Activated CD4-positive, CD25-positive, alpha-beta regulatory T cell (primary cell): Measurements from ENCODE around the gene BUB3.

Source experiments
- DNase-seq, 4 experiments: peaks; one replicate each; lab custom pipeline; 2025; lab: John Stamatoyannopoulos, UW

The BUB3 gene

GRCh38 chr10:123154092-123154710, at the start of gene BUB3:
Gene BUB3 (plus strand): TSS chr10:123154402. CDS start chr10:123154918, 516 bp downstream.
- DNase-seq = peak; percentile 86 to 90 (median 87)

- no peak for DNase-seq
Measured at GRCh38 chr10:123109466-123109865, 44.7 kb upstream of the BUB3 start.

GRCh38 chr10:123117644-123118417, 36.4 kb upstream of the BUB3 start:
- DNase-seq = no peak

GRCh38 chr10:123119081-123119480, 35.1 kb upstream of the BUB3 start:
- no peak for DNase-seq

- DNase-seq = no peak
Measured at GRCh38 chr10:123126246-123126645, 28.0 kb upstream of the BUB3 start.

GRCh38 chr10:123129618-123130271, 24.5 kb upstream of the BUB3 start:
- DNase-seq = no peak

GRCh38 chr10:123132576-123133477, 21.4 kb upstream of the BUB3 start:
- DNase-seq = peak; percentile 63 to 89 (median 76)

GRCh38 chr10:123133541-123134342, 20.5 kb upstream of the BUB3 start:
- DNase-seq = no peak

- no peak for DNase-seq
Measured at GRCh38 chr10:123134343-123134914, 19.8 kb upstream of the BUB3 start.

GRCh38 chr10:123134915-123135414, 19.2 kb upstream of the BUB3 start:
- DNase-seq = no peak

- no peak for DNase-seq
Measured at GRCh38 chr10:123135415-123136141, 18.6 kb upstream of the BUB3 start, which contains the start of gene HMX3. Gene HMX3 (plus strand): TSS chr10:123135970. CDS start chr10:123136051, 81 bp downstream.

GRCh38 chr10:123136221-123136805, 17.9 kb upstream of the BUB3 start:
- no peak for DNase-seq

- DNase-seq = no peak
Measured at GRCh38 chr10:123136806-123137642, 17.2 kb upstream of the BUB3 start.

GRCh38 chr10:123139165-123139520, 15.1 kb upstream of the BUB3 start:
- no peak for DNase-seq

GRCh38 chr10:123139521-123140163, 14.6 kb upstream of the BUB3 start:
- DNase-seq = no peak

GRCh38 chr10:123140164-123140982, 13.8 kb upstream of the BUB3 start:
- DNase-seq = no peak

GRCh38 chr10:123140983-123141390, 13.2 kb upstream of the BUB3 start:
- DNase-seq = no peak
